B cell (primary cell): Measurements from ENCODE around the gene ARPIN.

Experiments used
- CTCF ChIP-seq: fragments of 200-600 bp; IDR thresholded peaks from one replicate; pipeline ENCODE4 v1.8.0; 2022; ENCODE audit warnings: antibody characterized with exemption, mild to moderate bottlenecking
- EZH2 ChIP-seq: IDR thresholded peaks from 2 replicates; pipeline ENCODE4 v1.6.1; 2012; ENCODE audit warnings: borderline replicate concordance, low read depth, mild to moderate bottlenecking, moderate library complexity, low read length; ENCODE audit not compliant: insufficient read depth, poor library complexity, severe bottlenecking

GRCh38 chr15:89947385-89947784 is 34.6 kb upstream of the ARPIN start:
- TF ChIP-seq CTCF (no peak), EZH2 (no peak)
